ENCODE data around the gene CBX2. TPM values are rescaled to one million over a fixed set of nuclear protein-coding genes. Genes with fewer than 3 reads are reported as not detected.

CBX2 gene
- total and polyA plus RNA-seq, 8 donors = 1.1 to 3.2 (median 2.5) TPM

DNA sequence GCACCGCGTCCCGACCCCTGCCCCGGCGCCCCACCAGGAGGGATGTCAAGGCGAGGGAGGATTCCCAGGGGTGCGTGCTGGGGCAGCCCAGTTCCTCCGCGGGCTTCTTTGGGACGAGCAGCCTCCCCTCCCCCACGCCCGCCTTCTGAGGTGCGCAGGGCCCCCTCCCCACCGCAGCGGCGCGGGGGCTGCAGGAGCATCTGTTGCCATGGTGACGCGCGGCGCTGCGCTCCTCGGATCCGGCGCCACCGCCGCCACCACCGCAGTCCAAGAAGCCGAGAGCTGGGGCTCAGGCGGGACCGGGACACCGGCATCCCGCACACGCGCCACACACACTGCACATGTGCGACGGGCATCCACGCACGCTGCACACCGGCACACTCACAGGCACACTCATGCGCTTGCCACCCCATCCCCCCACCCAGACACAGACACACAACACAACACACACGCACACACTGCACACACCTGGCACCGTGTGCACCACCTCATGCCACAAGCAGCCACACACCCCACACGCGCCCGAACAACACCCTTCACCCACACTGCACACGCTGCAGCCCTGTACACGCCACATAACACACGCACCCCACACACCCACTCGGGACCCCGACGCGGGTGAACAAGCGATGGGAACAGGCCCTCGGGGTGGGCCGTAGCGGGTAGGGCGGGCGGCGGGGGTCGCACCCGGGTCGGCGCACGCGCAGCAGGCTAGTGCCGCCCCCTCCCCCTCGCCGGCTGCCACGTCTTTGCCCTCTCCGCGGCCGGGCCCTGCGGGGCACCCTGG, 30.2 kb upstream of the CBX2 start:
- ATAC-seq = peak in 1 of 4 donors; percentile 17
- no peak for DNase-seq

DNA sequence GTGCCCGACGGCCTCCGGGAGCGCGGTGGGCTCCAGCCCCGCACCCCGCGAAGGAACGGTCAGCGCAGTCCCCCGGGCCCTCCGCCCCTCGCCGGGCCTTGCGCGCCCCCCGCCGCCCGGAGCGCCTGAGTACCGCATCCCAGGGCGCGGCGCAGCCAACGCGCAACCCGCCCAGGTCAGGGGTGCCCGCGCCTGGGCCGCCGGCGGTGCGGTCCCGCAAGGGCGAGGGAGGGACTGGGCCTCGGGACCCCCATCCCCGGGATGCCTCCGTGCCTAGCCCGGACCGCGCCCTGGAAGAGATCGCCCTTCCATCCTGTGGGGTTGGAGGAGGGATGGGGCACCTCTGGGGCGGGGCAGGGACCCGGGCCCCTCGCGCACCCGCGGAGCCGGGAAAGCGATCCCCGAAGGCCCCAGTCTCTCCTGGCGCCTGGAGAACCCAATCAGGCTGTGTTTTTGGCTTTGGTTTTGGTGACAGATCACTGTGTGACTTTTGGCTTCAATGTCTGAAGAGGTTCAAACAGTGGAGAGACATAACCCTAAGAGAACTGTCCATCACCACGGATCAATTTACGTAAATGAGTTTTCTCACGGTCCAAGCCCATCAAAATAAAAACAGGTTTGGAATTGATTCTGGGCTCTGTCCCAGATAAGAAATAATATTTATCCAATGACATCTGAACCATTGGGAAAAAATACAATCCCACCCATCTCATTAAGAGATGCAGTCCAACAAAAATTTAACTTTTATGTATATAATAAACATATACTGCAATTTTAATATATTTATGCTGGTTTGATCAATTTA, 29.5 kb upstream of the CBX2 start:
- ATAC-seq = no peak

More for the DNA sequence above, 30.2 kb upstream of the CBX2 start:
- no peak for FAIRE-seq
- TF ChIP-seq, protein P1, sequence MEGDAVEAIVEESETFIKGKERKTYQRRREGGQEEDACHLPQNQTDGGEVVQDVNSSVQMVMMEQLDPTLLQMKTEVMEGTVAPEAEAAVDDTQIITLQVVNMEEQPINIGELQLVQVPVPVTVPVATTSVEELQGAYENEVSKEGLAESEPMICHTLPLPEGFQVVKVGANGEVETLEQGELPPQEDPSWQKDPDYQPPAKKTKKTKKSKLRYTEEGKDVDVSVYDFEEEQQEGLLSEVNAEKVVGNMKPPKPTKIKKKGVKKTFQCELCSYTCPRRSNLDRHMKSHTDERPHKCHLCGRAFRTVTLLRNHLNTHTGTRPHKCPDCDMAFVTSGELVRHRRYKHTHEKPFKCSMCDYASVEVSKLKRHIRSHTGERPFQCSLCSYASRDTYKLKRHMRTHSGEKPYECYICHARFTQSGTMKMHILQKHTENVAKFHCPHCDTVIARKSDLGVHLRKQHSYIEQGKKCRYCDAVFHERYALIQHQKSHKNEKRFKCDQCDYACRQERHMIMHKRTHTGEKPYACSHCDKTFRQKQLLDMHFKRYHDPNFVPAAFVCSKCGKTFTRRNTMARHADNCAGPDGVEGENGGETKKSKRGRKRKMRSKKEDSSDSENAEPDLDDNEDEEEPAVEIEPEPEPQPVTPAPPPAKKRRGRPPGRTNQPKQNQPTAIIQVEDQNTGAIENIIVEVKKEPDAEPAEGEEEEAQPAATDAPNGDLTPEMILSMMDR (IDR thresholded peaks at IDR 0.05) = no peak
- peaks cover 0 to 19% (median 3%) of the 10 kb centered on the region in 4 donors for H3K27me3 ChIP-seq
- no peaks in the 10 kb centered on the region for H3K4me1 ChIP-seq
- H3K36me3 ChIP-seq = no peaks in the 10 kb centered on the region
- no peaks in the 10 kb centered on the region for H3K9me3 ChIP-seq
- H3K27ac ChIP-seq = no peak overlapping the region
- 5 to 6% methylated on average over 66 to 74 of the region's 74 CpGs for WGBS, 2 donors
- intact Hi-C loops (cut with DNase I) = no loop called here
- H3K4me3 ChIP-seq = no peak overlapping the region

DNA sequence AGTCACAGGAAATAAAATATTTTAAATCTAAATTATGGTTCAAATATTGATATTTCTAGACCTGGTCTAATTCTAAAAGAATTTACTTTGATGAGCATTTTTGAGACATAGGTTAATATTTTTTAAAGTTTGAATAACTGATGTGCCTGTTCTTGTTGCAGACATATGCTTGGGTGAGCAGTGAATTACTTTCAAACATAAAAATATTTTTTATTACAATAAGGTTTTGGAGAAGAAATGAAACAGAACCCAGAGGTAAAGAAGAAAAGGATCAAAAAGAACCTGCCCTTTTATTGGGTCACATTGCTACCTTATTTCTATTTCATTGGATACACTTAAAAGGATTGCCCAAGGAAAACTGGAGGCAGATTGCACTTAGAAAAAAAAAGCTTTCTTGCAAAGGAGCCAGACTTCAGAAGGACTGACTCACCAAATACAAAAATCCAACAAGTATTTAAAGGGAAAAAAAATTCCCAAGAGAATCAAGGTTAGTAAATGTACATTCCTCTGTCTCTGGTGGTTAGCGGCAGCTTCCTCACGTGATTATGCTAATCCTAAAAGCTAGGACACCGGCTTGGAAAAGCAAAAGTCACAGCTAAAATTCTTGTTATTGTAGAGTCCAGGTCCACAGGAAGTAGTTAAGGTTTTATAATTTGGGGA, 28.7 kb upstream of the CBX2 start:
- Histone ChIP-seq H3K36me3 (no peaks in the 10 kb centered on the region), H3K27ac (no peak overlapping the region), H3K4me3 (no peak overlapping the region), H3K27me3 (peaks cover 0 to 19% (median 3%) of the 10 kb centered on the region in 4 donors), H3K9me3 (no peaks in the 10 kb centered on the region), H3K4me1 (no peaks in the 10 kb centered on the region)
- 74 to 80% methylated on average over 3 of the region's 3 CpGs for WGBS, 2 donors
- TF ChIP-seq, protein P1 (IDR thresholded peaks at IDR 0.05) = no peak
- DNase-seq (no peak), ATAC-seq (no peak), FAIRE-seq (peak; percentile 34)
- intact Hi-C loops (cut with DNase I) = no loop called here

More for the DNA sequence above, 29.5 kb upstream of the CBX2 start:
- TF ChIP-seq, protein P1 (IDR thresholded peaks at IDR 0.05) = no peak
- H3K4me1 ChIP-seq = no peaks in the 10 kb centered on the region
- no peaks in the 10 kb centered on the region for H3K9me3 ChIP-seq
- intact Hi-C loops (cut with DNase I) = no loop called here
- no peak overlapping the region for H3K4me3 ChIP-seq
- H3K27ac ChIP-seq = no peak overlapping the region
- DNase-seq (no peak), FAIRE-seq (no peak)
- peaks cover 0 to 19% (median 3%) of the 10 kb centered on the region in 4 donors for H3K27me3 ChIP-seq
- 8 to 12% methylated on average over 37 to 55 of the region's 55 CpGs for WGBS, 2 donors
- H3K36me3 ChIP-seq = no peaks in the 10 kb centered on the region

DNA sequence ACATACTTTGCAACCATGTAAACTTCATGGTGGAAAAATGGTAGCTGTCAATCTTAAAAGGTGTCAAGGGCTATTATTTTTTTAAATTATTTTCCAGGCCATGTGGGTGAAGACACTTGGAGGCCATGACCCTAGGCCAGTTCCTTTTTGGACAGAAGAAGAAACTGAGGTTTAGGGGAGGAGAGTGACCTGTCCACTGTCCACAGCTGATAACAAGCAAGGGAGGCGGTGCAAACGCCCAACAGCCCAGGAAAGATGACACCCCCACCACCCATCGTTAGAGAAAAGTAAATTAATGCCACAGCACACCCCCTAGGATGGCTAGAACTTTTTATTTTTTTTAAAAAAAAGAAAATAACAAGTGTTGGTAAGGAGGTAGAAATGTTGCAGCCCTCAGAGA, 28.0 kb upstream of the CBX2 start:
- H3K27ac ChIP-seq = no peak overlapping the region
- peaks cover 0 to 19% (median 3%) of the 10 kb centered on the region in 4 donors for H3K27me3 ChIP-seq
- H3K4me1 ChIP-seq = no peaks in the 10 kb centered on the region
- no peak overlapping the region for H3K4me3 ChIP-seq
- H3K9me3 ChIP-seq = no peaks in the 10 kb centered on the region
- DNase-seq (no peak), FAIRE-seq (no peak), ATAC-seq (no peak)
- intact Hi-C loops (cut with DNase I) = no loop called here
- TF ChIP-seq, protein P1 (IDR thresholded peaks at IDR 0.05) = no peak
- no peaks in the 10 kb centered on the region for H3K36me3 ChIP-seq
- WGBS, 2 donors = 61 to 65% methylated on average over 3 of the region's 3 CpGs

All from pancreas (tissue), 10 donors.